HCT116 (cell line): Measurements from ENCODE around the gene CCR7. TPM values are rescaled to one million over a fixed set of nuclear protein-coding genes. Genes with fewer than 3 reads are reported as not detected.

Experiments used
- ATAC-seq: fragments of 200-7000 bp; cut with Tn5 transposase; 2 replicates; pipeline ENCODE4 v1.9.1; 2020; ENCODE audit warnings: mild to moderate bottlenecking, moderate library complexity
- BruUV-seq: library from RNA; stranded (reverse); fragments of 400-500 nt; replicated peaks from 2 replicates; lab custom pipeline; 2021; lab: Mats Ljungman, UMichigan
- CTCF ChIA-PET: fragments of 300-600 bp; sonication (Branson Sonifier 250); formaldehyde crosslinking; loops from one replicate; lab custom pipeline; 2021; ENCODE audit warnings: antibody characterized with exemption; lab: Charles Lee
- POLR2A ChIA-PET: fragments of 300-600, 350-600 bp; sonication (Branson Sonifier 250); formaldehyde crosslinking; loops from one replicate; lab custom pipeline; 2021; ENCODE audit warnings: antibody characterized with exemption; lab: Charles Lee
- RAD21 ChIA-PET, 2 experiments: fragments of 300-600 bp; sonication (Branson Sonifier 250); formaldehyde crosslinking; loops; one replicate each; lab custom pipeline; 2023; ENCODE audit warnings: low total read pairs in 2 of 2; ENCODE audit not compliant: uncharacterized antibody in 2 of 2, unreplicated experiment in 2 of 2, low non-redundant PET in 1 of 2; lab: Charles Lee
- DNase-seq: peaks from one replicate; pipeline ENCODE4 v3.0.0-alpha.2; 2010; ENCODE audit warnings: low read depth, low spot score
- H2AFZ ChIP-seq: fragments of 200-600 bp; shearing (Covaris generic), sonication (generic); 2 replicates; pipeline ENCODE4 v1.6.1; 2017; ENCODE audit warnings: low read depth, mixed run types, mixed read lengths, antibody characterized with exemption, low read length; ENCODE audit not compliant: poor library complexity, severe bottlenecking
- H3K27ac ChIP-seq: 2 replicates; pipeline ENCODE4 v1.5.1; 2012; ENCODE audit warnings: low read depth, low read length
- H3K27me3 ChIP-seq: fragments of 200-600 bp; sonication (generic); 2 replicates; pipeline ENCODE4 v1.6.1; 2016; ENCODE audit warnings: mixed run types, low read length, mixed read lengths; ENCODE audit not compliant: insufficient read depth
- H3K36me3 ChIP-seq, 2 experiments: fragments of 200-500 bp in 1 of 2; fragments of 200-600 bp in 1 of 2; sonication (Bioruptor generic) in 1 of 2; sonication (generic) in 1 of 2; 2 replicates each; pipeline versions ENCODE4 v1.5.1 to v1.6.1; 2014 to 2016; ENCODE audit warnings: low read length in 2 of 2, inconsistent platforms in 1 of 2, mixed read lengths in 1 of 2, mixed run types in 1 of 2; ENCODE audit not compliant: insufficient read depth in 2 of 2, control insufficient read depth in 1 of 2
- H3K4me1 ChIP-seq, 2 experiments: fragments of 200-600 bp in 1 of 2; sonication (generic) in 1 of 2; 2 replicates each; pipeline versions ENCODE4 v1.5.1 to v1.6.1; 2012 to 2017; ENCODE audit warnings: low read length in 2 of 2, inconsistent platforms in 1 of 2, mild to moderate bottlenecking in 1 of 2, mixed read lengths in 1 of 2, mixed run types in 1 of 2, moderate library complexity in 1 of 2; ENCODE audit not compliant: insufficient read depth in 2 of 2, control insufficient read depth in 1 of 2
- H3K4me2 ChIP-seq: fragments of 200-600 bp; sonication (generic); 2 replicates; pipeline ENCODE4 v1.6.1; 2017; ENCODE audit warnings: mixed run types, low read length, mixed read lengths
- H3K4me3 ChIP-seq, 2 experiments: fragments of 200-600 bp in 1 of 2; sonication (generic) in 1 of 2; replicated peaks in 1 of 2; 2 replicates each; pipeline ENCODE4 v1.5.1; 2011 to 2016; ENCODE audit warnings: low read length in 2 of 2, control low read depth in 1 of 2, low read depth in 1 of 2, mild to moderate bottlenecking in 1 of 2, mixed read lengths in 1 of 2, mixed run types in 1 of 2
- H3K79me2 ChIP-seq: fragments of 200-600 bp; sonication (generic); 2 replicates; pipeline ENCODE4 v1.6.1; 2017; ENCODE audit warnings: mild to moderate bottlenecking, mixed run types, low read length, moderate library complexity, mixed read lengths; ENCODE audit not compliant: insufficient read depth
- H3K9ac ChIP-seq: fragments of 200-600 bp; sonication (generic); 2 replicates; pipeline ENCODE4 v1.6.1; 2016; ENCODE audit warnings: low read length, mixed read lengths
- H3K9me2 ChIP-seq: fragments of 200-600 bp; sonication (generic), shearing (Covaris generic); 2 replicates; pipeline ENCODE4 v1.6.1; 2017; ENCODE audit warnings: mixed run types, mild to moderate bottlenecking, moderate library complexity; ENCODE audit not compliant: insufficient read depth
- H3K9me3 ChIP-seq, 2 experiments: fragments of 200-500 bp in 1 of 2; fragments of 200-600 bp in 1 of 2; sonication (Bioruptor generic) in 1 of 2; sonication (generic) in 1 of 2; 2 replicates each; pipeline ENCODE4 v1.6.1; 2014 to 2017; ENCODE audit warnings: low read length in 2 of 2, mixed read lengths in 2 of 2, inconsistent platforms in 1 of 2, low read depth in 1 of 2, mild to moderate bottlenecking in 1 of 2, mixed run types in 1 of 2, moderate library complexity in 1 of 2; ENCODE audit not compliant: control insufficient read depth in 1 of 2, insufficient read depth in 1 of 2
- H4K20me1 ChIP-seq: fragments of 200-600 bp; sonication (generic), shearing (Covaris generic); 2 replicates; pipeline ENCODE4 v1.6.1; 2017; ENCODE audit warnings: mixed run types, mild to moderate bottlenecking, moderate library complexity; ENCODE audit not compliant: insufficient read depth
- EZH2 ChIP-seq: fragments of 200-600 bp; sonication (generic); IDR thresholded peaks from 2 replicates; pipeline ENCODE4 v1.6.1; 2017; ENCODE audit warnings: antibody characterized with exemption, mixed run types
- EZH2phosphoT487 ChIP-seq: fragments of 200-600 bp; IDR thresholded peaks from 2 replicates; pipeline ENCODE4 v1.6.1; 2018; ENCODE audit warnings: antibody characterized with exemption, borderline replicate concordance
- JUND ChIP-seq: IDR thresholded peaks from 2 replicates; pipeline ENCODE4 v1.6.1; 2012
- RAD21 ChIP-seq: IDR thresholded peaks from 2 replicates; pipeline ENCODE4 v1.6.1; 2012; ENCODE audit warnings: low read depth, mild to moderate bottlenecking
- SIN3A ChIP-seq: IDR thresholded peaks from 2 replicates; pipeline ENCODE4 v1.6.1; 2012; ENCODE audit warnings: low read depth
- SP1 ChIP-seq: IDR thresholded peaks from 2 replicates; pipeline ENCODE4 v1.6.1; 2012; ENCODE audit warnings: low read depth
- SRF ChIP-seq: IDR thresholded peaks from 2 replicates; pipeline ENCODE4 v1.6.1; 2012; ENCODE audit warnings: low read depth
- TCF7L2 ChIP-seq: IDR thresholded peaks from 2 replicates; pipeline ENCODE4 v1.7.0; 2011; ENCODE audit warnings: borderline replicate concordance, inconsistent platforms; ENCODE audit not compliant: insufficient read depth, insufficient read length; ENCODE audit errors: extremely low read depth
- YY1 ChIP-seq: IDR thresholded peaks from 2 replicates; pipeline ENCODE4 v1.6.1; 2011; ENCODE audit warnings: low read length, low read depth, moderate library complexity, mild to moderate bottlenecking; ENCODE audit not compliant: insufficient replicate concordance; ENCODE audit errors: extremely low read depth
- ZFX ChIP-seq: fragments of 450-650 bp; IDR thresholded peaks from 2 replicates; pipeline ENCODE4 v1.6.1; 2017
- intact Hi-C: fragments of 100-400 bp; cut with micrococcal nuclease; formaldehyde crosslinking; loops from 2 replicates; pipeline ENCODE4 v1.10.0; 2022
- total RNA-seq: library from RNA; stranded (reverse); gene quantifications from one replicate; pipeline ENCODE4 v1.2.1, GENCODE V29; 2021; ENCODE audit not compliant: unreplicated experiment
- TF ChIP-seq, protein P1 (sequence below): IDR thresholded peaks from 2 replicates; pipeline ENCODE4 v1.6.1; 2012

Gene CCR7
- total RNA-seq, 1 experiment from 2014 or later: 0.69 TPM

- Histone ChIP-seq H3K9me3 (no peaks in the 10 kb centered on the region), H3K4me3 (no peak overlapping the region), H3K9ac (no peak overlapping the region), H3K4me2 (no peak overlapping the region), H4K20me1 (no peaks in the 10 kb centered on the region), H2AFZ (no peak overlapping the region), H3K27me3 (no peaks in the 10 kb centered on the region), H3K27ac (no peak overlapping the region), H3K79me2 (no peaks in the 10 kb centered on the region), H3K9me2 (no peaks in the 10 kb centered on the region), H3K36me3 (no peaks in the 10 kb centered on the region), H3K4me1 (peaks cover 19% of the 10 kb centered on the region in 2 experiments)
- POLR2A ChIA-PET: no interaction called here
- BruUV-seq: no TSS peak
- intact Hi-C loops: no loop called here
- DNase-seq: no peak
- RAD21 ChIA-PET: no interaction called here
- ATAC-seq: no peak
- CTCF ChIA-PET: interaction anchor here (1.5 kb wide), 1 partner anchor 18 kb away, joined by 3 read pairs; no protein-coding TSS in a partner anchor
- no peak for TF ChIP-seq SIN3A
- no peak for TF ChIP-seq EZH2phosphoT487
Observed at GRCh38 chr17:40541873-40542557, 23.3 kb downstream of the CCR7 start.

GRCh38 chr17:40541060-40541872 lies 24.0 kb downstream of the CCR7 start:
- Histone ChIP-seq H2AFZ (no peak overlapping the region), H3K4me2 (no peak overlapping the region), H3K9ac (no peak overlapping the region), H3K27ac (no peak overlapping the region), H3K4me1 (peaks cover 26% of the 10 kb centered on the region in 2 experiments), H3K9me2 (no peaks in the 10 kb centered on the region), H3K79me2 (no peaks in the 10 kb centered on the region), H3K4me3 (no peak overlapping the region), H4K20me1 (no peaks in the 10 kb centered on the region), H3K27me3 (no peaks in the 10 kb centered on the region), H3K36me3 (no peaks in the 10 kb centered on the region), H3K9me3 (no peaks in the 10 kb centered on the region)
- ATAC-seq (no peak), DNase-seq (no peak)
- ChIA-PET POLR2A (no interaction called here), CTCF (interaction anchor here (1.5 kb wide), 1 partner anchor 19 kb away, joined by 3 read pairs; no protein-coding TSS in a partner anchor), RAD21 (no interaction called here)
- BruUV-seq: no TSS peak
- TF ChIP-seq ZFX (no peak), TCF7L2 (no peak), EZH2 (no peak), SRF (no peak), YY1 (no peak), SP1 (no peak), JUND (no peak), RAD21 (no peak)
- TF ChIP-seq, protein P1, sequence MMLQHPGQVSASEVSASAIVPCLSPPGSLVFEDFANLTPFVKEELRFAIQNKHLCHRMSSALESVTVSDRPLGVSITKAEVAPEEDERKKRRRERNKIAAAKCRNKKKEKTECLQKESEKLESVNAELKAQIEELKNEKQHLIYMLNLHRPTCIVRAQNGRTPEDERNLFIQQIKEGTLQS: no peak
- intact Hi-C loops: no loop called here
